Measurements from ENCODE around the gene NCLN.

NCLN gene

DNA sequence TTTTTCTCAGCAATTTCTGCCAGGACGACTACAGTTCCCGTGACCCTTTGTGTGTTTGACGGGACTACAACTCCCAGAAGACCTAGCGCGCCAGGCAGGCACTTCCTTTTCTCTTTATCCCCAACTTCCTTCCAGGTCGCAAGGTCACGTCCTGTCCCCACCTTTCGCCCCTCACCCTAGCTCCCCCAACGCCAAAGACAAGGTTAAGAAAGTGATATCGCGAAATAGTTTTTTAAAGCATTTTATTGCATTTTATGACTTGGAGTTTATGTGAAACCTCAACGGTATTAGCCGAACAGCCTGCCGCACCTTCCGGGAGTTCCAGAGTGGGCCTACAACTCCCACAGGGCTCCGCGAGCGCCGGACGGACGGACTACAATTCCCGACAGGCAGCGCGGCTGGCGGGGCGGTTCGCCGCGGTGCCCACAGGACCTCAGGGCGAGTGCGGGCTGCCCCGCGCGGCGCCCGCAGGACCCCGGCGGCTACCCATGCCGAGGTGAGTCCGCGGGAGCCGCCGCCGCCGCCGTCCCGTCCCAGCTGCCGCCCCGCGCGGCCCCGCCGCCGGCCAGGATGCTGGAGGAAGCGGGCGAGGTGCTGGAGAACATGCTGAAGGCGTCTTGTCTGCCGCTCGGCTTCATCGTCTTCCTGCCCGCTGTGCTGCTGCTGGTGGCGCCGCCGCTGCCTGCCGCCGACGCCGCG, at the start of gene NCLN:
TSS of gene NCLN (plus strand) at position 470 of the 699 bp plus-strand sequence. CDS start at position 571, 101 bp downstream.
- H3K4me3 ChIP-seq (ENCODE audit: low read depth, low read length) = peak within 1 kb of the TSS; percentile 82
- TF ChIP-seq, protein P1, sequence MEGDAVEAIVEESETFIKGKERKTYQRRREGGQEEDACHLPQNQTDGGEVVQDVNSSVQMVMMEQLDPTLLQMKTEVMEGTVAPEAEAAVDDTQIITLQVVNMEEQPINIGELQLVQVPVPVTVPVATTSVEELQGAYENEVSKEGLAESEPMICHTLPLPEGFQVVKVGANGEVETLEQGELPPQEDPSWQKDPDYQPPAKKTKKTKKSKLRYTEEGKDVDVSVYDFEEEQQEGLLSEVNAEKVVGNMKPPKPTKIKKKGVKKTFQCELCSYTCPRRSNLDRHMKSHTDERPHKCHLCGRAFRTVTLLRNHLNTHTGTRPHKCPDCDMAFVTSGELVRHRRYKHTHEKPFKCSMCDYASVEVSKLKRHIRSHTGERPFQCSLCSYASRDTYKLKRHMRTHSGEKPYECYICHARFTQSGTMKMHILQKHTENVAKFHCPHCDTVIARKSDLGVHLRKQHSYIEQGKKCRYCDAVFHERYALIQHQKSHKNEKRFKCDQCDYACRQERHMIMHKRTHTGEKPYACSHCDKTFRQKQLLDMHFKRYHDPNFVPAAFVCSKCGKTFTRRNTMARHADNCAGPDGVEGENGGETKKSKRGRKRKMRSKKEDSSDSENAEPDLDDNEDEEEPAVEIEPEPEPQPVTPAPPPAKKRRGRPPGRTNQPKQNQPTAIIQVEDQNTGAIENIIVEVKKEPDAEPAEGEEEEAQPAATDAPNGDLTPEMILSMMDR (IDR thresholded peaks at IDR 0.05; ENCODE audit: control insufficient read depth, extremely low read depth, insufficient read depth) = no peak
- DNase-seq (ENCODE audit: low read depth) = peak; percentile 82

DNA sequence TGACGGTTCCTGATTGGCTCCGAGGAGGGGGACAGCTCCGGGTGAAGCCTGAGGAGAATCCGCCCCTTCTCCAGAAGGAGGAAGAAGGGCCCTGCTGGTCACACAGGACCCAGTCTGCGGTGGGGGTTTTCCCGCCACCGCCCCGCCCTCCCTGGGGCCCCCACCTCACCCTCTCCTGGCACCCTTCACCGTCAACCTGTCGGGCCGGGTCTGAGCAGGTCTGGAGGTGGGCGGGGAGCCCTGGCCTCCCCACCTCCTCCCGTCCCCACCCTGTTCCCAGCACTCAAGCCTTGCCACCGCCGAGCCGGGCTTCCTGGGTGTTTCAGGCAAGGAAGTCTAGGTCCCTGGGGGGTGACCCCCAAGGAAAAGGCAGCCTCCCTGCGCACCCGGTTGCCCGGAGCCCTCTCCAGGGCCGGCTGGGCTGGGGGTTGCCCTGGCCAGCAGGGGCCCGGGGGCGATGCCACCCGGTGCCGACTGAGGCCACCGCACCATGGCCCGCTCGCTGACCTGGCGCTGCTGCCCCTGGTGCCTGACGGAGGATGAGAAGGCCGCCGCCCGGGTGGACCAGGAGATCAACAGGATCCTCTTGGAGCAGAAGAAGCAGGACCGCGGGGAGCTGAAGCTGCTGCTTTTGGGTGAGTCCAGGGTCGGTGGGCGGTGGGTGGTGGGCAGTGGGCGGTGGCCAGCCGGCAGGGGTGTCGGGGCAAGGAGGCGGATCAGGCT, 49.6 kb upstream of the NCLN start, which contains the start of gene GNA15:
TSS of gene GNA15 (plus strand) at position 73 of the 723 bp plus-strand sequence. CDS start at position 491, 418 bp downstream.
- DNase-seq (ENCODE audit: low read depth) = no peak
- TF ChIP-seq, protein P1 (IDR thresholded peaks at IDR 0.05; ENCODE audit: control insufficient read depth, extremely low read depth, insufficient read depth) = no peak
- no peak within 1 kb of the TSS for H3K4me3 ChIP-seq (ENCODE audit: low read depth, low read length)

DNA sequence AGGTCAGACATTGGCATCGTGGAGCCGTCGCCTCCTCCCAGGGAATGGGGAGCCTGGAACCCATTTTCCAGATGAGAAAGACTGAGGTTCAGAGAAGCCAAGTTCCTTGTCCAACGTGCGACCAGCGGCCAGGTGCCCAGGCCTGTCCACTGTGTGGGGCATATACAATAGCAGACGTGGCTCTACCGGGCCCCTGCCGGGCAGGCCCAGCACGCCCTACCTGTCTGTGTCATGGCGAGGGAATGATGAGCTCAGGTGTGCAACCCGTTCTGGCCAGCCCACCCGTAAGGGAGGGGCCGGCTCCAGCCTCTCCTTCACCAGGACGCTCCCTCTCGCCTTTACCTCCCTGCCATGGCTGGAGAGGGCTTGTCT, 49.1 kb upstream of the NCLN start:
- H3K4me3 ChIP-seq (ENCODE audit: low read depth, low read length) = no peak overlapping the region
- no peak for DNase-seq (ENCODE audit: low read depth)
- TF ChIP-seq, protein P1 (IDR thresholded peaks at IDR 0.05; ENCODE audit: control insufficient read depth, extremely low read depth, insufficient read depth) = no peak

- H3K4me3 ChIP-seq (ENCODE audit: low read depth, low read length) = no peak overlapping the region
- TF ChIP-seq, protein P1 (IDR thresholded peaks at IDR 0.05; ENCODE audit: control insufficient read depth, extremely low read depth, insufficient read depth) = no peak
- DNase-seq (ENCODE audit: low read depth) = no peak
Observed at GRCh38 chr19:3137119-3137518, 48.6 kb upstream of the NCLN start.

- no peak for DNase-seq (ENCODE audit: low read depth)
- TF ChIP-seq, protein P1 (IDR thresholded peaks at IDR 0.05; ENCODE audit: control insufficient read depth, extremely low read depth, insufficient read depth) = no peak
- H3K4me3 ChIP-seq (ENCODE audit: low read depth, low read length) = no peak overlapping the region
Observed at GRCh38 chr19:3138268-3138667, 47.5 kb upstream of the NCLN start.

GRCh38 chr19:3140667-3141038, 45.1 kb upstream of the NCLN start:
- DNase-seq (ENCODE audit: low read depth) = no peak
- TF ChIP-seq, protein P1 (IDR thresholded peaks at IDR 0.05; ENCODE audit: control insufficient read depth, extremely low read depth, insufficient read depth) = no peak
- H3K4me3 ChIP-seq (ENCODE audit: low read depth, low read length) = no peak overlapping the region
